Osteoblast (primary cell): Measurements from ENCODE around the gene POLR3C. TPM values are rescaled to one million over a fixed set of nuclear protein-coding genes. Genes with fewer than 3 reads are reported as not detected.

Experiments
- DNase-seq: peaks from one replicate; pipeline ENCODE4 v3.0.0; 2011; ENCODE audit warnings: low spot score, mixed read lengths; ENCODE audit not compliant: insufficient read length; ENCODE audit errors: missing footprints
- H2AFZ ChIP-seq: 2 replicates; pipeline ENCODE4 v1.6.0; 2011; ENCODE audit warnings: mild to moderate bottlenecking, low read length
- H3K27ac ChIP-seq: 2 replicates; pipeline ENCODE4 v1.5.1; 2011; ENCODE audit warnings: mild to moderate bottlenecking, low read depth, low read length, moderate library complexity
- H3K27me3 ChIP-seq: 2 replicates; pipeline ENCODE4 v1.6.0; 2012; ENCODE audit warnings: mild to moderate bottlenecking, control low read depth, inconsistent platforms, low read length, moderate library complexity; ENCODE audit not compliant: insufficient read depth
- H3K36me3 ChIP-seq: 2 replicates; pipeline ENCODE4 v1.5.1; 2011; ENCODE audit warnings: mild to moderate bottlenecking, low read length, control low read depth, moderate library complexity; ENCODE audit not compliant: insufficient read depth
- H3K4me1 ChIP-seq: 2 replicates; pipeline ENCODE4 v1.5.1; 2011; ENCODE audit warnings: mild to moderate bottlenecking, low read length, control low read depth, moderate library complexity; ENCODE audit not compliant: insufficient read depth
- H3K4me2 ChIP-seq: 2 replicates; pipeline ENCODE4 v1.6.0; 2011; ENCODE audit warnings: mild to moderate bottlenecking, low read length; ENCODE audit not compliant: insufficient read depth
- H3K4me3 ChIP-seq: fragments of 200-600 bp; sonication (generic); 3 replicates; pipeline ENCODE4 v1.5.1; 2012; ENCODE audit warnings: mild to moderate bottlenecking, low read length, inconsistent platforms; ENCODE audit not compliant: insufficient read depth
- H3K79me2 ChIP-seq: 2 replicates; pipeline ENCODE4 v1.6.0; 2012; ENCODE audit warnings: mild to moderate bottlenecking, low read length, control low read depth, inconsistent platforms; ENCODE audit not compliant: insufficient read depth
- H3K9me3 ChIP-seq: 2 replicates; pipeline ENCODE4 v1.5.1; 2011; ENCODE audit warnings: low read depth, low read length, control low read depth
- H4K20me1 ChIP-seq: 2 replicates; pipeline ENCODE4 v1.6.0; 2012; ENCODE audit warnings: mild to moderate bottlenecking, low read length, control low read depth; ENCODE audit not compliant: insufficient read depth
- CTCF ChIP-seq: IDR thresholded peaks from 2 replicates; pipeline ENCODE4 v1.5.1; 2011; ENCODE audit warnings: mild to moderate bottlenecking, low read depth, low read length, moderate library complexity; ENCODE audit errors: extremely low read depth
- total RNA-seq: library from RNA; depleted of rRNA; stranded (reverse); fragments of >200 nt; gene quantifications from 2 replicates; pipeline ENCODE4 v1.2.3, GENCODE V29; 2012

The POLR3C gene
- total RNA-seq, result 54.3 and 63.1 TPM in 2 replicates

GRCh38 chr1:145823565-145824498, at the start of gene POLR3C, which contains the start of gene RNF115:
POLR3C (plus strand) TSS chr1:145824200; CDS start chr1:145825777, 1,577 bp downstream.
RNF115 (minus strand) TSS chr1:145824095; CDS start chr1:145823873, 222 bp downstream.
- no peak for TF ChIP-seq CTCF
- DNase-seq, result peak; percentile 93
- peak within 1 kb of the TSS; percentile 99 for H3K4me3 ChIP-seq
- peak within 1 kb of the TSS; percentile 94 for H3K27ac ChIP-seq
- H3K36me3 ChIP-seq, result peaks cover 31% of the 10 kb centered on the region
- peaks cover 41% of the 10 kb centered on the region for H3K79me2 ChIP-seq
- peaks cover 5% of the 10 kb centered on the region for H3K4me1 ChIP-seq
- no peaks in the 10 kb centered on the region for H3K27me3 ChIP-seq
- H3K4me2 ChIP-seq, result peak within 1 kb of the TSS; percentile 89
- peak within 1 kb of the TSS; percentile 100 for H2AFZ ChIP-seq
- no peaks in the 10 kb centered on the region for H3K9me3 ChIP-seq
- H4K20me1 ChIP-seq, result no peaks in the 10 kb centered on the region

GRCh38 chr1:145777357-145778145, 46.4 kb upstream of the POLR3C start:
- Histone ChIP-seq H3K36me3 (peaks cover 14% of the 10 kb centered on the region), H3K79me2 (peaks cover 25% of the 10 kb centered on the region), H3K4me2 (no peak overlapping the region), H3K4me1 (peaks cover 6% of the 10 kb centered on the region), H3K27me3 (no peaks in the 10 kb centered on the region), H3K9me3 (no peaks in the 10 kb centered on the region), H3K27ac (no peak overlapping the region), H2AFZ (no peak overlapping the region), H3K4me3 (no peak overlapping the region), H4K20me1 (peaks cover 3% of the 10 kb centered on the region)
- no peak for TF ChIP-seq CTCF
- no peak for DNase-seq

GRCh38 chr1:145778146-145778540, 45.9 kb upstream of the POLR3C start:
- peaks cover 25% of the 10 kb centered on the region for H3K79me2 ChIP-seq
- no peak for DNase-seq
- TF ChIP-seq CTCF, result no peak
- no peaks in the 10 kb centered on the region for H3K27me3 ChIP-seq
- peaks cover 12% of the 10 kb centered on the region for H3K36me3 ChIP-seq
- no peak overlapping the region for H3K27ac ChIP-seq
- no peak overlapping the region for H3K4me3 ChIP-seq
- H3K9me3 ChIP-seq, result no peaks in the 10 kb centered on the region
- no peak overlapping the region for H3K4me2 ChIP-seq
- H4K20me1 ChIP-seq, result peaks cover 3% of the 10 kb centered on the region
- no peak overlapping the region for H2AFZ ChIP-seq
- peaks cover 9% of the 10 kb centered on the region for H3K4me1 ChIP-seq
